Mesenchymal stem cell (in vitro differentiated cells and primary cell): Measurements from ENCODE around the gene PRR3.
A peak's percentile ranks its signal among the peaks of the same experiment; 100 is the strongest.

Source experiments
- DNase-seq: peaks from one replicate; pipeline ENCODE4 v3.0.0-alpha.2; 2013
- H2AFZ ChIP-seq: one replicate; pipeline ENCODE4 v1.6.1; 2013; ENCODE audit warnings: low read depth, mild to moderate bottlenecking, control low read depth, inconsistent platforms, low read length, moderate library complexity
- H2AK5ac ChIP-seq: 2 replicates; pipeline ENCODE4 v1.6.1; 2013; ENCODE audit warnings: low read length, moderate library complexity, mild to moderate bottlenecking, inconsistent platforms; ENCODE audit not compliant: severe bottlenecking
- H2BK120ac ChIP-seq: one replicate; pipeline ENCODE4 v1.6.1; 2013; ENCODE audit warnings: low read depth, mild to moderate bottlenecking, inconsistent platforms, low read length, moderate library complexity
- H2BK12ac ChIP-seq, 2 experiments: one replicate each; pipeline ENCODE4 v1.6.1; 2013; ENCODE audit warnings: inconsistent platforms in 2 of 2, low read length in 2 of 2, mild to moderate bottlenecking in 2 of 2, moderate library complexity in 2 of 2, control low read depth in 1 of 2
- H2BK15ac ChIP-seq: one replicate; pipeline ENCODE4 v1.6.1; 2013; ENCODE audit warnings: mild to moderate bottlenecking, low read depth, inconsistent platforms; ENCODE audit not compliant: poor library complexity, severe bottlenecking
- H2BK5ac ChIP-seq: 2 replicates; pipeline ENCODE4 v1.6.1; 2013; ENCODE audit warnings: low read depth, mild to moderate bottlenecking, low read length, control low read depth, inconsistent platforms; ENCODE audit not compliant: poor library complexity, severe bottlenecking
- H3K14ac ChIP-seq, 2 experiments: one replicate each; pipeline ENCODE4 v1.6.1; 2013; ENCODE audit warnings: inconsistent platforms in 2 of 2, low read length in 2 of 2, control low read depth in 1 of 2, mild to moderate bottlenecking in 1 of 2, moderate library complexity in 1 of 2
- H3K18ac ChIP-seq, 2 experiments: one replicate each; pipeline ENCODE4 v1.6.1; 2013; ENCODE audit warnings: inconsistent platforms in 2 of 2, low read length in 2 of 2, control low read depth in 1 of 2, low read depth in 1 of 2, mild to moderate bottlenecking in 1 of 2
- H3K23ac ChIP-seq, 2 experiments: one replicate each; pipeline ENCODE4 v1.6.1; 2013; ENCODE audit warnings: inconsistent platforms in 2 of 2, low read length in 2 of 2, mild to moderate bottlenecking in 2 of 2, moderate library complexity in 2 of 2, control low read depth in 1 of 2
- H3K27ac ChIP-seq: 2 replicates; pipeline ENCODE4 v1.5.1; 2013; ENCODE audit warnings: mild to moderate bottlenecking, moderate library complexity, low read length, control low read depth, inconsistent platforms; ENCODE audit not compliant: poor library complexity, severe bottlenecking
- H3K27me3 ChIP-seq, 2 experiments: 2 replicates each; pipeline versions ENCODE4 v1.6.1 to v1.7.0; 2013; ENCODE audit warnings: low read length in 2 of 2, mild to moderate bottlenecking in 2 of 2, moderate library complexity in 2 of 2, control low read depth in 1 of 2, inconsistent platforms in 1 of 2; ENCODE audit not compliant: control insufficient read depth in 1 of 2, insufficient read depth in 1 of 2
- H3K36me3 ChIP-seq, 2 experiments: 2 replicates each; pipeline versions ENCODE4 v1.6.1 to v1.7.0; 2013; ENCODE audit warnings: low read length in 2 of 2, control low read depth in 1 of 2, inconsistent platforms in 1 of 2, low read depth in 1 of 2, mild to moderate bottlenecking in 1 of 2; ENCODE audit not compliant: insufficient read depth in 2 of 2, control insufficient read depth in 1 of 2
- H3K4ac ChIP-seq, 2 experiments: one replicate each; pipeline ENCODE4 v1.6.1; 2013; ENCODE audit warnings: inconsistent platforms in 2 of 2, low read length in 2 of 2, mild to moderate bottlenecking in 2 of 2, moderate library complexity in 2 of 2, control low read depth in 1 of 2, low read depth in 1 of 2
- H3K4me1 ChIP-seq: 2 replicates; pipeline ENCODE4 v1.6.1; 2013; ENCODE audit warnings: low read depth, low read length, control low read depth; ENCODE audit not compliant: control insufficient read depth, insufficient read depth
- H3K4me2 ChIP-seq: 2 replicates; pipeline ENCODE4 v1.6.1; 2013; ENCODE audit warnings: low read length, mild to moderate bottlenecking, inconsistent platforms; ENCODE audit not compliant: poor library complexity, severe bottlenecking
- H3K4me3 ChIP-seq, 2 experiments: 2 replicates each; pipeline versions ENCODE4 v1.5.1 to v1.7.0; 2013; ENCODE audit warnings: low read length in 2 of 2, mild to moderate bottlenecking in 2 of 2, control low read depth in 1 of 2, low read depth in 1 of 2; ENCODE audit not compliant: insufficient read depth in 1 of 2
- H3K79me1 ChIP-seq: replicated peaks from 2 replicates; pipeline ENCODE4 v1.6.1; 2013; ENCODE audit warnings: mild to moderate bottlenecking, control low read depth, low read length, inconsistent platforms; ENCODE audit not compliant: poor library complexity, severe bottlenecking
- H3K9ac ChIP-seq: 2 replicates; pipeline ENCODE4 v1.7.0; 2013; ENCODE audit warnings: mild to moderate bottlenecking, low read length, moderate library complexity
- H3K9me3 ChIP-seq: 2 replicates; pipeline ENCODE4 v1.7.0; 2013; ENCODE audit warnings: mild to moderate bottlenecking, low read length; ENCODE audit not compliant: control insufficient read depth
- H4K8ac ChIP-seq: one replicate; pipeline ENCODE4 v1.6.1; 2013; ENCODE audit warnings: inconsistent platforms, mild to moderate bottlenecking, low read length, moderate library complexity
- H4K91ac ChIP-seq: one replicate; pipeline ENCODE4 v1.6.1; 2013; ENCODE audit warnings: mild to moderate bottlenecking, low read length, inconsistent platforms
- WGBS: methylation state at CpG from one replicate; pipeline ENCODE4 v1.1.7; 2013; ENCODE audit warnings: mixed read lengths; 5-methylcytosine and 5-hydroxymethylcytosine counted together

Gene PRR3

GRCh38 chr6:30600451-30600961 is 43.4 kb downstream of the PRR3 start:
- H2BK15ac ChIP-seq: no peak overlapping the region
- no peak overlapping the region for H2BK120ac ChIP-seq
- no peak overlapping the region for H3K18ac ChIP-seq
- no peaks in the 10 kb centered on the region for H3K27me3 ChIP-seq
- H2AK5ac ChIP-seq: no peak overlapping the region
- no peak overlapping the region for H2BK5ac ChIP-seq
- no peak overlapping the region for H2AFZ ChIP-seq
- H3K79me1 ChIP-seq: peaks cover 20% of the 10 kb centered on the region
- H4K91ac ChIP-seq: no peak overlapping the region
- peak overlapping the region; percentile 38 for H3K27ac ChIP-seq
- no peak overlapping the region for H3K4me2 ChIP-seq
- H3K9me3 ChIP-seq: no peaks in the 10 kb centered on the region
- H3K23ac ChIP-seq: no peak overlapping the region
- H3K4me1 ChIP-seq: no peaks in the 10 kb centered on the region
- H3K4ac ChIP-seq: no peak overlapping the region
- H2BK12ac ChIP-seq: no peak overlapping the region
- no peak overlapping the region for H3K14ac ChIP-seq
- H4K8ac ChIP-seq: no peak overlapping the region
- peaks cover 50 to 58% of the 10 kb centered on the region in 2 experiments for H3K36me3 ChIP-seq
- no peak overlapping the region for H3K4me3 ChIP-seq
- no peak for DNase-seq
- 95% methylated on average over 10 of the region's 10 CpGs for WGBS
- H3K9ac ChIP-seq: no peak overlapping the region

GRCh38 chr6:30601436-30601814 is 44.3 kb downstream of the PRR3 start:
- H3K4ac ChIP-seq: no peak overlapping the region
- no peak overlapping the region for H3K14ac ChIP-seq
- no peak for DNase-seq
- H2BK5ac ChIP-seq: no peak overlapping the region
- 95% methylated on average over 5 of the region's 6 CpGs for WGBS
- peaks cover 57 to 65% of the 10 kb centered on the region in 2 experiments for H3K36me3 ChIP-seq
- H3K9me3 ChIP-seq: no peaks in the 10 kb centered on the region
- no peak overlapping the region for H3K23ac ChIP-seq
- H2AFZ ChIP-seq: no peak overlapping the region
- H3K27ac ChIP-seq: no peak overlapping the region
- H3K4me1 ChIP-seq: no peaks in the 10 kb centered on the region
- no peak overlapping the region for H3K18ac ChIP-seq
- peaks cover 25% of the 10 kb centered on the region for H3K79me1 ChIP-seq
- no peak overlapping the region for H2BK12ac ChIP-seq
- H3K9ac ChIP-seq: no peak overlapping the region
- no peak overlapping the region for H3K4me3 ChIP-seq
- no peak overlapping the region for H2BK120ac ChIP-seq
- H3K27me3 ChIP-seq: no peaks in the 10 kb centered on the region
- no peak overlapping the region for H2AK5ac ChIP-seq
- no peak overlapping the region for H3K4me2 ChIP-seq
- H4K91ac ChIP-seq: peak overlapping the region; percentile 13
- H4K8ac ChIP-seq: no peak overlapping the region
- no peak overlapping the region for H2BK15ac ChIP-seq

GRCh38 chr6:30601815-30602641 is 44.9 kb downstream of the PRR3 start:
- H3K4me2 ChIP-seq: no peak overlapping the region
- no peak overlapping the region for H2BK120ac ChIP-seq
- no peaks in the 10 kb centered on the region for H3K4me1 ChIP-seq
- no peak overlapping the region for H3K18ac ChIP-seq
- H2BK15ac ChIP-seq: no peak overlapping the region
- H2BK5ac ChIP-seq: no peak overlapping the region
- H3K4me3 ChIP-seq: no peak overlapping the region
- no peaks in the 10 kb centered on the region for H3K9me3 ChIP-seq
- no peak overlapping the region for H2BK12ac ChIP-seq
- no peak overlapping the region for H3K27ac ChIP-seq
- 98% methylated on average over 35 of the region's 39 CpGs for WGBS
- no peak overlapping the region for H3K14ac ChIP-seq
- no peak overlapping the region for H3K4ac ChIP-seq
- H2AFZ ChIP-seq: no peak overlapping the region
- H3K9ac ChIP-seq: no peak overlapping the region
- no peak overlapping the region for H4K8ac ChIP-seq
- no peak for DNase-seq
- H3K23ac ChIP-seq: no peak overlapping the region
- peaks cover 61 to 70% of the 10 kb centered on the region in 2 experiments for H3K36me3 ChIP-seq
- H3K27me3 ChIP-seq: no peaks in the 10 kb centered on the region
- peaks cover 25% of the 10 kb centered on the region for H3K79me1 ChIP-seq
- H4K91ac ChIP-seq: peak overlapping the region; percentile 13
- H2AK5ac ChIP-seq: no peak overlapping the region

GRCh38 chr6:30603961-30604360 is 46.9 kb downstream of the PRR3 start:
- Histone ChIP-seq H3K9ac (no peak overlapping the region), H2AK5ac (no peak overlapping the region), H2BK120ac (no peak overlapping the region), H2BK5ac (no peak overlapping the region), H2BK15ac (no peak overlapping the region), H4K91ac (no peak overlapping the region), H3K27ac (no peak overlapping the region), H3K23ac (no peak overlapping the region), H3K36me3 (peaks cover 64 to 87% of the 10 kb centered on the region in 2 experiments), H2BK12ac (no peak overlapping the region), H3K4ac (no peak overlapping the region), H3K14ac (no peak overlapping the region), H2AFZ (no peak overlapping the region), H3K4me3 (no peak overlapping the region), H3K18ac (no peak overlapping the region), H3K4me1 (no peaks in the 10 kb centered on the region), H4K8ac (no peak overlapping the region), H3K79me1 (peaks cover 33% of the 10 kb centered on the region), H3K4me2 (no peak overlapping the region), H3K9me3 (no peaks in the 10 kb centered on the region), H3K27me3 (no peaks in the 10 kb centered on the region)
- 96% methylated on average over 13 of the region's 13 CpGs for WGBS
- DNase-seq: no peak
